Left ventricle myocardium superior (tissue), 1 donor: ENCODE measurements around the gene MRE11. TPM values are rescaled to one million over a fixed set of nuclear protein-coding genes. Genes with fewer than 3 reads are reported as not detected.
A peak's percentile ranks its signal among the peaks of the same experiment; 100 is the strongest.
"Not testable (repeated sequence)": the region's sequence is repeated elsewhere in the genome, so short reads cannot be mapped to it uniquely, and the experiment has no call there.

Experiments used
- ATAC-seq: fragments of 200-7000 bp; cut with Tn5 transposase; one replicate; pipeline ENCODE4 v1.9.1; 2020; ENCODE audit warnings: mild to moderate bottlenecking, moderate library complexity
- DNase-seq: peaks from one replicate; pipeline ENCODE4 v3.0.0-alpha.2; 2020
- intact Hi-C: fragments of 100-400 bp; cut with micrococcal nuclease; formaldehyde crosslinking; loops from one replicate; pipeline ENCODE4 v1.11.0; 2022
- total RNA-seq: library from RNA; stranded (reverse); fragmentation: NEBNext Ultra II Directional; extraction: Animal tissue kit (Norgen Biotek cat#: 25700); gene quantifications from one replicate; pipeline ENCODE4 v1.2.1, GENCODE V29; 2021
- donor health status: DM: no; HTN: yes; CAD: no; lungs with severe emphysema.

Gene MRE11
- total RNA-seq, 1 donor from 2014 or later, result 7.4 TPM

DNA sequence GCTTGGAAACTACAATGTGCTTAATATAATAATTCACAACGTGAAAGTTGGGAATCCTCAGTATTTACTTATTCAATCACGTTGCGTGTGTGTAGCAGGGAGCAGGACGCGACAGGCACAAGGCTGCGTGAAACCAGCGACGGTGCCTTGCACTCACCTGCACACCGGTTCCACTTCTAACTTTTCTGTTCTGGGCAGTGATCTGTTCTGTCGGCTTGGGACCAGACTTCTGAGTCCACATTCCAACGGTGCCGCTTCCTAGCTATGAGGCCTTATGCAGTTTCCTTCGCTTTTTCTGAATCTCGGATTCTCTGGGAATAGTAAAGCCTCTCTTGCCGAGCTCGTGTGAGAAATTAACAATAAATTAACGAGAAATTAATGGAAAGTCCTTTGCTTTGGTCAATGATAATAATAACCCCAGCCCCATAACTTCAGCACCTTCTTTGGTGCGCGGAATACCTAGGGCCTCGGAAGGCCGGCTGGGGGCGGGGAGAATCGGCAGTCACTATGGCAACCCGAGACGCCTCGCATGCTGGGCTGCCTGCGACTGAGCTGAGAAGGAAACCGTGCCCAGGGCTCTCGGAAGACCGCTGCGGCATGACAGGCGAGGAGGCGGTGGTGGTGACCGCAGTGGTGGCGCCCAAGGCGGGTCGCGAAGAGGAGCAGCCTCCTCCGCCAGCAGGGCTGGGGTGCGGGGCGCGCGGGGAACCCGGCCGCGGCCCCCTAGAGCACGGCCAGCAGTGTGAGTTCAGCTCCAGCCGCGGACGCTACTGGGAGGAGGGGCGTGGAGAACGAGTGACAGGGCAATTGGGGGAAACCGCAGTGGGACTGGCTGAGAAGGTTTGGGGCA is 18.5 kb upstream of the MRE11 start, which contains the start of gene C11orf97:
C11orf97 (plus strand) TSS at position 530 of the 850 bp plus-strand sequence; CDS start at position 598, 68 bp downstream.
- intact Hi-C loops, result loop anchor here (10.0 kb wide), 1 partner anchor 53 kb away; the partner anchor contains the start of gene PIWIL4
- peak; percentile 76 for DNase-seq
- peak; percentile 83 for ATAC-seq

DNA sequence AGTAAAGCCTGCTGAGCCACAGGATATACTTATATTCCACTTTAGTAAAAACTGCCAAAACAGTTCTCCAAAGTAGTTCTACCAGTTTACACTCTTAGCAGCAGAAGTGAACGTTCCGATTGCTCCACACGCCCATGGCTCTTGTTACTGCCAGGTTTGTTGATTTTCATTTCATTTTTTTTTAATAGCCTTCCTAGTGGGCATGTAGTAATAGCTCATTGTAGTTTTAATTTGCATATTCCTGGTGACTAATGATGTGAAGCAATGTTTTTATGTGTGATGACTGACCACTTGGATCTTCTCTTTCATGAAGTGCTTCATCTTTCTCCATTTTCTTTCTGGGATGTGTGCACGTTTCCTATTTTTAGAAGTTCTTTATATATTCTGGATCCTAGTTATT is 13.8 kb upstream of the MRE11 start:
- intact Hi-C loops, result no loop called here
- ATAC-seq (no peak), DNase-seq (no peak)

- intact Hi-C loops, ATAC-seq, DNase-seq: not testable (repeated sequence)
Measured at GRCh38 chr11:94506513-94506912, 12.9 kb upstream of the MRE11 start.

DNA sequence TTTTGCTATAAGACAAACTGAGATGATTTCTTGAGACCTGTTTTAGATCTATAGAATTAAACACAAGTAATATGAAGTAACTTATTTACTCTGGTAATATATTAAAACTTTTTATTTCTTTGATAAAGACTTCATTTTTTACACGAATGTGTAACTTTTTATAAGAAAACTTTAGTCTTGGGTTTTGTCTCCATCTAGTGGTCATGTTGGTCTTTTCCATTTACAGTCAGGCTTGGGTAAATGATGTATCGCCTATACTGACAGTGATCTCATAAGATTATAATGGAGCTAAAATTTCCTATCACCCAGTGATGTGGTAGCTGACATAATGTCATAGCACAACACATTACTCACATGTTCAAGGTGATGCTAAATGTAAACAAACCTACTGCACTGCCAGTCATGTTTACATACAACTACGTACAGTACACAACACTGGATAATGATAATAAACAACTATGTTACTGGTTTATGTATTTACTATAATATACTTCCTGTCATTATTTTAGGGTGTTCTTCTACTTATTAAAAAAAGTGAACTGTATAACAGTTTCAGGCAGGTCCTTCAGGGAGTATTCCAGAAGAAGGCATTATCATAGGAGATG is 11.1 kb upstream of the MRE11 start:
- ATAC-seq, result no peak
- intact Hi-C loops, result loop anchor here (5.0 kb wide), 1 partner anchor 607 kb away; no protein-coding TSS in a partner anchor
- no peak for DNase-seq

GRCh38 chr11:94501522-94501921 is 7.9 kb upstream of the MRE11 start:
- ATAC-seq (no peak), DNase-seq (no peak)
- intact Hi-C loops, result loop anchor here (5.0 kb wide), 1 partner anchor 604 kb away; no protein-coding TSS in a partner anchor

- no peak for DNase-seq
- intact Hi-C loops, result loop anchor here (5.0 kb wide), 1 partner anchor 603 kb away; no protein-coding TSS in a partner anchor
- no peak for ATAC-seq
Measured at GRCh38 chr11:94500181-94500580, 6.5 kb upstream of the MRE11 start.

DNA sequence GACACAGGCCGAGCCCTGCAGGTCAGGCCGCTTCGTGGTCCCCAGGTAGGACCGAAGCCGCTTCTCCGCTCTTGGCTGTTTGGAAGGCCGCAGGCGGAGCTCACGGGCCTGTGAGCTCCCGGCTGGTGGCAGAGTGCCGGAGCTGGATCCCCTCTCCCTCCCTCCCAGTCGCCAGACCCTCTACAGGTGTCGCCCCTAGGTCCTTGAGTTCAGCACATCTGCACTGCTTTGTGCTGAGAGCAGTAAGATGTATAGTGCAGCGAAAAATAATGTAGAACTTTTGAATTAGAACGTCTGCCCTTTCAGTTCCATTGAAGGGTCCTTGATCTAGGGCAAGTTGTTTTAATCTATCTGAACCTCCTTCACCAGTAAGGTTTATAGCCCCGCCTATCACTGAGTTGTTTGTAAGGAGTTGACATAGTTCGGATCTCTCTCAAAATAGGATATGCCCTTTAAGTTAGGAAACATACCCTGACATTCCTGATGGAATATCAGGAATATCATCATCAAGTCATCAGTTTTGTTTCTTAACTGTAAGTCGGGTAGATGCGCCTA is 559 bp upstream of the MRE11 start:
- intact Hi-C loops, result loop anchor here (10.0 kb wide), 1 partner anchor 319 kb away; no protein-coding TSS in a partner anchor
- ATAC-seq (peak; percentile 72), DNase-seq (no peak)

- DNase-seq (no peak), ATAC-seq (no peak)
- intact Hi-C loops, result no loop called here
Measured at GRCh38 chr11:94486068-94486467, 7.6 kb downstream of the MRE11 start.

GRCh38 chr11:94481342-94481741 is 12.3 kb downstream of the MRE11 start:
- intact Hi-C loops, result no loop called here
- DNase-seq, result no peak
- no peak for ATAC-seq

- intact Hi-C loops, result no loop called here
- no peak for DNase-seq
- no peak for ATAC-seq
Measured at GRCh38 chr11:94477624-94478023, 16.0 kb downstream of the MRE11 start.

- intact Hi-C loops, result no loop called here
- DNase-seq (no peak), ATAC-seq (no peak)
Measured at GRCh38 chr11:94472916-94473799, 20.5 kb downstream of the MRE11 start.

- no peak for DNase-seq
- intact Hi-C loops, result no loop called here
- ATAC-seq, result no peak
Measured at GRCh38 chr11:94469416-94469815, 24.2 kb downstream of the MRE11 start.

GRCh38 chr11:94459576-94459975 is 34.1 kb downstream of the MRE11 start:
- intact Hi-C loops, result no loop called here
- ATAC-seq (no peak), DNase-seq (no peak)

- ATAC-seq (no peak), DNase-seq (no peak)
- intact Hi-C loops, result no loop called here
Measured at GRCh38 chr11:94457118-94458029, 36.3 kb downstream of the MRE11 start.

GRCh38 chr11:94455861-94456260 is 37.8 kb downstream of the MRE11 start:
- no peak for ATAC-seq
- no peak for DNase-seq
- intact Hi-C loops, result no loop called here

DNA sequence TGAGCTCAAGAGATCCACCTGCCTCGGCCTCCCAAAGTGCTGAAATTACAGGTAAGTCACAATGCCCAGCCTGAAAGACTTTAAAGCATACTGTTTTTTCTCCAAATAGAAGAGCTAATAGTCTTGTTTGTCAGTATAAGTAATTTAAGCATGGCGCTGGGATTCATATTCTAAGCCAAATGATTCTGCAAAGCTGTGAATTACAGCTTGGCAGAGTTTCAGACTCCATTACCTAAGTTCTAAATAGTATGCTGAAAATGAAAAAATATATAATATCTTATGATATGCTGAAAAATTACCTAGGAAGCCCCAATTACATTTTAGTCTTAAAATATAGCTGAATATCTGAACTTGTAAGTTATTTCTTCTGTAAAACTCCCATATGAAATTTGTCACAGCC is 39.3 kb downstream of the MRE11 start:
- ATAC-seq, result no peak
- intact Hi-C loops, result no loop called here
- no peak for DNase-seq

GRCh38 chr11:94452988-94453387 is 40.7 kb downstream of the MRE11 start:
- intact Hi-C loops, result no loop called here
- ATAC-seq, result no peak
- no peak for DNase-seq

DNA sequence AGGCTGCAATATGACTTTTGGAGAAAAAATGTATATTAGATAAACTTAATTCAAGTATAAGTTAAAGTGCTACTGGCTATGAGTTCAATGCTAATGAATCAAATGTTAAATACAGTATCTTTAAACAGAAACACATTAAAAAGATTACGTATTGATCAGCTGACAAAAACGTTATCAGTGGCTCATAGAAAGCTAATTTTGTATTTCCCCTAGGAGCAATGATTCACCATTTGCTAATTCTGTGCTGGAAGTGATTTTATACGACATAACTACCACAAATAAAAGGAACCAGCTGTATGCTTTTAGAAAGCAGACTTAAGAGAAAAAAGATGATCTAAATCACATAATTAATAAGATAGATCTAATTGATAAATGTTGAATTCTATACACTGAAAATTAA is 43.6 kb downstream of the MRE11 start:
- no peak for DNase-seq
- intact Hi-C loops, result no loop called here
- no peak for ATAC-seq
